ENCODE data around the gene AMOT.

AMOT gene

GRCh38 chrX:112759966-112760365 is 80.7 kb downstream of the AMOT start:
- no peak overlapping the region for H3K27ac ChIP-seq
- no peak overlapping the region for H3K4me3 ChIP-seq

- H3K27ac ChIP-seq, result no peak overlapping the region
- no peak overlapping the region for H3K4me3 ChIP-seq
Measured at GRCh38 chrX:112759512-112759911, 81.1 kb downstream of the AMOT start.

DNA sequence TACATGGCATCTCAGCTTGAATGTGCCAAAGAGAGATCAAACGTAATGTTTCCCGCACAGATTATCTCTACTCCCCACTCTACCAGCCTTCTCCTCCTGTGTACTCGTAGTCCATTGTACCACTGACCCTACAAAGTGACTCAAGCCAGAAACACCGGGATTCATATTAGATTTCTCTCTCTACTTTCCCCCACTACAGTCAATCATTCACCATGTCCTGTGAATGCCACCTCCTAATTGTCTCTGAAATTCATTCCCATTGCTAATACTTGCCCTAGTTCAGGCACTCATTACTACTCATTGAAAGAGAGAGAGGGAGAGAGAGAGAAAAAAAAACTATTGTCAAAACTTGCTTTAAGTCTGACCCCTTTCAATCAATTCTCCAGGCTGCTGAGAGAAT is 82.7 kb downstream of the AMOT start:
- H3K27ac ChIP-seq, result no peak overlapping the region
- no peak overlapping the region for H3K4me3 ChIP-seq

- Histone ChIP-seq H3K4me3 (no peak overlapping the region), H3K27ac (no peak overlapping the region)
Measured at GRCh38 chrX:112753116-112753515, 87.5 kb downstream of the AMOT start.

DNA sequence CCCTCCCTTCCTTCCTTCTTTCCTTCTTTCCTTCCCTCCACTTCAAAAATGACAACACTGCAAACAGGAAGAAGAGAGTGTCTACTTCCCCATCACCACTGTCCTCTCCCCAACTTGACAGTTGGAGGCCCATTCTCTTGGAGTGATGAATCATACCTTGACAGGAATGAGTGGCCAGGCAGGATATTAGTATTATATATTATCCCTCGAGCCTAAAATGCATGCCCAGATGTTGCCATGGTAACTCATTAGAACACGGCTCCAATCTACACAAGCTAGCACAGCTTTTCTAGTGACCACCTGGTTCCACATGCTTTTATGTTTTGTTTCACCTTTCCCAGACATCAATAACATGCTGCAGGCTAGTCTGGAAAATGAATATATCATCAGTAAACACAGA is 89.6 kb downstream of the AMOT start:
- Histone ChIP-seq H3K4me3 (no peak overlapping the region), H3K27ac (no peak overlapping the region)

GRCh38 chrX:112746812-112747595 is 93.6 kb downstream of the AMOT start:
- no peak overlapping the region for H3K27ac ChIP-seq
- H3K4me3 ChIP-seq, result no peak overlapping the region

DNA sequence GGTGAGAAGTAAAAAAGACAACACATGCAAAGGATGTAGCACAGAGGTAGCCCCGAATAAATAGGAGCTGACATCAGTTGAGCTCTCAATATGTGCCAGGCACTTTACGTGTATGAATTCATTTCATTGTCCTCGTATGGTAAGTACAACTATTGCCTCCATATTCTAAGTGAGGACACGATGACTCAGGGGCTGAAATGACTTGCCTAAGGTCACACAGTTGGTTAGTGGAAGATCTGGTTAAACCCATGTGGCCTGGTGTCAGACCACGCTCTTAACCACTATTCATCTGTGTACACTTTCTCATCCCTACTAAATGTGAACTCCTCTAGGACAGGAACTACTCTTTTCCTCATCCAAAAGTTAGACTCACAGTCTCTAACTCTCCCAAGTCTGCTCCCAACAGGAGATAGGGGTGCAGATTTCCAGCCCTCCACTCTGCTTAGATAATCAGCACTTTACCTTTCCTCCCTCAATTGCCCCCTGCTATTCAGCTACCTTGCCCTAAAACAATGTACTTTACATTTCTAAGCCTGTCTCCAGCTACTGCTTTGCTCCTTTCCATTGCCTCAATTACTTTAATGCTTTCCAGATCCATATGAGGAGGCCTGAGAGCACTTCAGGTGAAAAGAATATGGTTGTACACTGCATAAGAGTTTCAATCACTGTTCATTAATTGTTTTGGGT is 102.1 kb downstream of the AMOT start:
- no peak overlapping the region for H3K27ac ChIP-seq

GRCh38 chrX:112736310-112736709 is 104.3 kb downstream of the AMOT start:
- H3K4me3 ChIP-seq, result no peak overlapping the region
- no peak overlapping the region for H3K27ac ChIP-seq

More for the DNA sequence above, 102.1 kb downstream of the AMOT start:
- H3K4me3 ChIP-seq, result no peak overlapping the region

- H3K27ac ChIP-seq, result no peak overlapping the region
- no peak overlapping the region for H3K4me3 ChIP-seq
Measured at GRCh38 chrX:112735147-112735546, 105.5 kb downstream of the AMOT start.

GRCh38 chrX:112734290-112734689 is 106.3 kb downstream of the AMOT start:
- H3K4me3 ChIP-seq, result no peak overlapping the region
- no peak overlapping the region for H3K27ac ChIP-seq

DNA sequence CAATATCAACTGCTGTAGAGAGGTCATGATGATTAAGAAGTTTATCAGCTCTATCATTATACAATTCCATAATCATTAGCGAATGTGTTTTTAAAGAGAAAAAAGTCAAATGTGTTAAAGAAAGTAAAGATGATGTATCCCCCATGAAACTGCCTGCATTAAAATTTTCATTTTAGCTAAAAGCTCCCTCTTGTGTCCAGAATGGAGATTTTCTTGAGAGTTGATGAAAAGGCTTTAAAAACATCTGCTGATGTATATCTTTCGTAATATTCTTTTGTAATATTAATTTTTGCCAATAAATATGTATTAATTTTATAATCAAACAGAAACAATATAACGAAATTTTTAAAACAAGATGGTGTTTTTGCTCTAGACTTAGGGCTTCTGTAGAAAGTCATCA is 108.8 kb downstream of the AMOT start:
- no peak overlapping the region for H3K4me3 ChIP-seq
- H3K27ac ChIP-seq, result no peak overlapping the region
